ENCODE results near the gene SEPTIN10. TPM values are rescaled to one million over a fixed set of nuclear protein-coding genes. Genes with fewer than 3 reads are reported as not detected.

The SEPTIN10 gene
- total and polyA plus RNA-seq, 3 donors from 2014 or later = 118 to 151 (median 130) TPM

GRCh38 chr2:109558076-109558882 is 55.5 kb downstream of the SEPTIN10 start:
- TF ChIP-seq, protein P1, sequence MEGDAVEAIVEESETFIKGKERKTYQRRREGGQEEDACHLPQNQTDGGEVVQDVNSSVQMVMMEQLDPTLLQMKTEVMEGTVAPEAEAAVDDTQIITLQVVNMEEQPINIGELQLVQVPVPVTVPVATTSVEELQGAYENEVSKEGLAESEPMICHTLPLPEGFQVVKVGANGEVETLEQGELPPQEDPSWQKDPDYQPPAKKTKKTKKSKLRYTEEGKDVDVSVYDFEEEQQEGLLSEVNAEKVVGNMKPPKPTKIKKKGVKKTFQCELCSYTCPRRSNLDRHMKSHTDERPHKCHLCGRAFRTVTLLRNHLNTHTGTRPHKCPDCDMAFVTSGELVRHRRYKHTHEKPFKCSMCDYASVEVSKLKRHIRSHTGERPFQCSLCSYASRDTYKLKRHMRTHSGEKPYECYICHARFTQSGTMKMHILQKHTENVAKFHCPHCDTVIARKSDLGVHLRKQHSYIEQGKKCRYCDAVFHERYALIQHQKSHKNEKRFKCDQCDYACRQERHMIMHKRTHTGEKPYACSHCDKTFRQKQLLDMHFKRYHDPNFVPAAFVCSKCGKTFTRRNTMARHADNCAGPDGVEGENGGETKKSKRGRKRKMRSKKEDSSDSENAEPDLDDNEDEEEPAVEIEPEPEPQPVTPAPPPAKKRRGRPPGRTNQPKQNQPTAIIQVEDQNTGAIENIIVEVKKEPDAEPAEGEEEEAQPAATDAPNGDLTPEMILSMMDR (IDR thresholded peaks at IDR 0.05) = no peak
- TF ChIP-seq POLR2A (IDR thresholded peaks at IDR 0.05) = no peak
- no peaks in the 10 kb centered on the region for H3K36me3 ChIP-seq (ENCODE audit: low read depth, missing control alignments)
- H3K4me3 ChIP-seq = no peak overlapping the region
- WGBS, 2 donors = 78 to 82% methylated on average over 9 of the region's 9 CpGs
- no peaks in the 10 kb centered on the region for H3K4me1 ChIP-seq
- DNase-seq = no peak
- no peaks in the 10 kb centered on the region for H3K27me3 ChIP-seq
- H3K9me3 ChIP-seq = no peaks in the 10 kb centered on the region
- H3K27ac ChIP-seq = no peak overlapping the region
- intact Hi-C loops (cut with DNase I; ENCODE audit: low total_unique reads) = no loop called here

GRCh38 chr2:109557309-109557708 is 56.5 kb downstream of the SEPTIN10 start:
- intact Hi-C loops (cut with DNase I; ENCODE audit: low total_unique reads) = no loop called here
- no peak overlapping the region for H3K4me3 ChIP-seq
- DNase-seq = no peak
- no peaks in the 10 kb centered on the region for H3K4me1 ChIP-seq
- H3K9me3 ChIP-seq = no peaks in the 10 kb centered on the region
- H3K27me3 ChIP-seq = no peaks in the 10 kb centered on the region
- H3K36me3 ChIP-seq (ENCODE audit: low read depth, missing control alignments) = no peaks in the 10 kb centered on the region
- TF ChIP-seq, protein P1 (IDR thresholded peaks at IDR 0.05) = no peak
- TF ChIP-seq POLR2A (IDR thresholded peaks at IDR 0.05) = no peak
- no peak overlapping the region for H3K27ac ChIP-seq
- 91 to 95% methylated on average over 1 of the region's 1 CpG for WGBS, 2 donors

- TF ChIP-seq, protein P1 (IDR thresholded peaks at IDR 0.05) = no peak
- no peak for TF ChIP-seq POLR2A (IDR thresholded peaks at IDR 0.05)
- Histone ChIP-seq H3K27ac (no peak overlapping the region), H3K4me3 (no peak overlapping the region), H3K27me3 (no peaks in the 10 kb centered on the region), H3K9me3 (no peaks in the 10 kb centered on the region), H3K36me3 (ENCODE audit: low read depth, missing control alignments) (no peaks in the 10 kb centered on the region), H3K4me1 (no peaks in the 10 kb centered on the region)
- DNase-seq = no peak
- intact Hi-C loops (cut with DNase I; ENCODE audit: low total_unique reads) = no loop called here
- 85 to 91% methylated on average over 9 of the region's 9 CpGs for WGBS, 2 donors
Measured at GRCh38 chr2:109555346-109555900, 58.3 kb downstream of the SEPTIN10 start.

- no peaks in the 10 kb centered on the region for H3K4me1 ChIP-seq
- 84 to 91% methylated on average over 2 of the region's 2 CpGs for WGBS, 2 donors
- no peaks in the 10 kb centered on the region for H3K27me3 ChIP-seq
- no peaks in the 10 kb centered on the region for H3K9me3 ChIP-seq
- DNase-seq = no peak
- intact Hi-C loops (cut with DNase I; ENCODE audit: low total_unique reads) = no loop called here
- H3K4me3 ChIP-seq = no peak overlapping the region
- no peak overlapping the region for H3K27ac ChIP-seq
- H3K36me3 ChIP-seq (ENCODE audit: low read depth, missing control alignments) = no peaks in the 10 kb centered on the region
- TF ChIP-seq POLR2A (IDR thresholded peaks at IDR 0.05) = no peak
- TF ChIP-seq, protein P1 (IDR thresholded peaks at IDR 0.05) = no peak
Measured at GRCh38 chr2:109554758-109555157, 59.0 kb downstream of the SEPTIN10 start.
